GM03348 (cell line): Measurements from ENCODE around the gene NAP1L4.
A peak's percentile ranks its signal among the peaks of the same experiment; 100 is the strongest.
"Not testable (repeated sequence)": the region's sequence is repeated elsewhere in the genome, so short reads cannot be mapped to it uniquely, and the experiment has no call there.

Source experiments
- DNase-seq: peaks from one replicate; pipeline ENCODE4 v3.0.0; 2012; ENCODE audit warnings: low spot score

NAP1L4 gene

GRCh38 chr11:2958251-2958650, 33.9 kb downstream of the NAP1L4 start:
- no peak for DNase-seq

DNA sequence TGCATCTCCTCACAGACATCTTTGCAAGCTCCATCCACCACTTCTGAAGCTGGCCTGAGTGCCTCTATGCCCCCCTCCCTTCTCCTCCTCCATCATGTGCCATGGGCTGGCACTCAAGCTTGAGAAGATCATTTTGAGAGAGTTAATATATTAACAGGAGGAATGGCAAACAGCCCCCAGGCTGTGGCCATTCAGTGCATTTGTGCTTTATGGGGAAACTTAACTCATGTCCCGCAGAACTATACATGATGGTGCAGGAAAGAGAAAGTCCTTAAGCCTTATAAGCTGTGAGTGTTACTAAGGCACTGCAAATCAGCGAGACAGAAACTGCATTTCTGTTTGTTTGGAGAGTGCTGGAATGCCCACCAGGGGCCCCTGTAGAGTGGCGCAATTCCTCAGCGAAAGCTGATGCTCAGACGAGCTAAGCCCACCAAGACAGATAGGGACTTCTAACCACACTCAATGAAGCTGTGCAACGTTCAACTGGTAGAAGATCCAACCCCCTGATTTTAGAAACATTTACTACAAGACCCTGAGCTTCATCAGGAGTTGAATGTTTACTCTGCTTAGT, 36.1 kb downstream of the NAP1L4 start:
- DNase-seq, result no peak

- no peak for DNase-seq
Measured at GRCh38 chr11:2954263-2954662, 37.9 kb downstream of the NAP1L4 start.

DNA sequence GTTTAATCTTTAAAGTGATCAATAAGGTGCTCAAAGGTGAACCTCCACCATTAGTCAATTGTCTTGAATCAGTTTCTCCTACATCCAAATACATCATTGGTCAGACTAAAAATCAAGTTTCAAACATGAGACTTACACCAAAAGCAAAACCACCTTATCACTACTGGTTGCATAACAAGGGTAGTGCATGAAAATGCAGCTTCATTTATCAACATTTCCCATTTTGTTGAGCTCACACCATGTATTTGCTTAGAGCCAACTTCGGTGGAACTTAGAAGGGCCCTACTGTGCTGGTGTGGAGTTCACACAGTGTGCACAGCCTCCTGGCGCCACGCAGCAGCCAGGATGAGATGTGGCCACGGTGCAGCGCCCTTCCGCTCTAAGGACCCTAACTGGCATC, 39.8 kb downstream of the NAP1L4 start:
- no peak for DNase-seq

- peak; percentile 71 for DNase-seq
Measured at GRCh38 chr11:2951231-2952110, 40.7 kb downstream of the NAP1L4 start.

GRCh38 chr11:2950825-2951224, 41.3 kb downstream of the NAP1L4 start:
- DNase-seq, result no peak

DNA sequence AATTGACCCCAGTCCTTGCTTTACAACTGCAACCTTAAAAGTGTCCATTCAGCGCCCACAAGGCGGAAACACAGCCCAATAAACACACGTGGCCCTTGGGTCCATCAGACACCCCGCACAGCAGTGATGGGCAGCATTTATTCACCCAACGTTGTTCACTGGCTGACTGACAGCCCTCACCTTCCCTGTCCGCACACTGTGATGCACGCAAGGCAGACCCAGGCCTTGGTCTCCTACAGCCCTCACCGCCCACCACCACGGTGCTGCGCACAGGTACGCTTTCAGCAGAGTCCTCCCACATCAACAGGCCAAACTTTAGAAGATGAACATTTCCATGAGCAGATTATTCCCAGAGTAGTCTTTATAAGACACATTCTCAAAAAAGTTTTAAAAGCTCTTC, 42.2 kb downstream of the NAP1L4 start:
- DNase-seq, result no peak

DNA sequence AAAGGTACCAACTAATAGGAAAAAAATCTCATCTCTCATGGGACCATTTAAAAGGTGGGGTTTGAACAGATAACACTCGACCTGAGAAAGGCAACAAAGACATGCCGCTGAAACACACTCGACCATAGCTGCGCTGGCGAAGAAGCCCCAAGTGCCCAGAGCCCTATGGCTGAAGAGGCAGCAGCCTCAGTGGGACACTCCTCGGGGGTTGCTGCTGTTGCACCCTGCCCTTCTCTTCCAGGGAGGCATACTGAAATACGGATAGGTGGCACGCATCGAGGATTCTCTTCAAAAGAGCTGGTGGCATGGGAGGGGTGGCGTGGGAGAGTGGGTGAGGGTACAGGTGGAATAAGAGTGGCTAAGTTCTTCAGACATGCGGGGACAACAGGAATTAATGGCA, 44.4 kb downstream of the NAP1L4 start:
- no peak for DNase-seq

DNA sequence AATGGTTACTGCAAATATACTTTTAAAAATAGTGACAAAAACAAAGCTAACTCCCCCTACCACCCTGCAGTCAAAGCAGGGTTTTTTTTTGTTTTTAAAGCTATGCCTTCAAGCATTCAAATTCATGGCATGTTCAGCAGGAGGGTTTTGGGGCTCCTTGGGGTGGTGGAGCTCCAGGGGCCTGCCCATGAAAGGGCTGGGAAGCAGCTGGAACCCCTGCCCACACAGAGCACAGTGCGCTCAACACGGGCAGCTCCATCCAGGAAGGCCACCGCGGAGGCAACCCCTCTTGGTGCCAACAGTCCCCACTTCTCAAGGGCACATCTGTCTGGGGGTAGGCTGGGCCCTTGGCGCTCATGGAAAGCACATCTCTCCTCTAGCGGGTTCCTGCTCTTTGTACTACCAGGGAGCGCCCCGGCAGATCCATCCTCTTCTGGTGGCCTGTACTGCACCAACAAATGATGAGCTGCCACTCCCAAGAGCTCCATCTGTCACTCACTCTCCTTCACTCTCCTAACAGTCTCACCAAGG, 46.3 kb downstream of the NAP1L4 start:
- DNase-seq, result no peak

- peak; percentile 95 for DNase-seq
Measured at GRCh38 chr11:2945031-2945756, 46.9 kb downstream of the NAP1L4 start.

DNA sequence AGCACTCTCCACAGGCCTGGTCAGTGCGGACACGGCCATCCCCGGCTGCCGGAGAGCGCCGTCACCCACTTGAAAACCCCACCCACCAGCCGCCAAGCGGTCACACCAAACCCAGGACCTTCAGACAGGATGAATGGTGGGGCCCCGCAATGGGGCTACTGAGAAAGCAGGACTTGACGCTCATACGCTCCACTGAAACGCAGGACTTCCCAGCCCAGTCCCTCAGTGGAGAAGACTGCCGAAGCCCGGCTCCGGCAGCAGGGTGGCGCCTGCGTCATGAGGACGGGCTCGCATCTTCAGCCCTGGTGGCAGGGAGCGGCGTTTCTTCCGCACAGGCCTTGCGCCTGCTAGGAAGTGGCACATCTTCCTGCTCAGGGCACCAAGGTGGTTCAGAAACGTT, 47.6 kb downstream of the NAP1L4 start:
- no peak for DNase-seq

- DNase-seq, result no peak
Measured at GRCh38 chr11:2943711-2944118, 48.4 kb downstream of the NAP1L4 start.

GRCh38 chr11:2942872-2943710, 49.0 kb downstream of the NAP1L4 start:
- DNase-seq, result no peak

- DNase-seq, result no peak
Measured at GRCh38 chr11:2942447-2942846, 49.7 kb downstream of the NAP1L4 start.

- no peak for DNase-seq
Measured at GRCh38 chr11:2940921-2941821, 51.0 kb downstream of the NAP1L4 start.

GRCh38 chr11:2940147-2940920, 51.8 kb downstream of the NAP1L4 start:
- DNase-seq, result peak; percentile 57

DNA sequence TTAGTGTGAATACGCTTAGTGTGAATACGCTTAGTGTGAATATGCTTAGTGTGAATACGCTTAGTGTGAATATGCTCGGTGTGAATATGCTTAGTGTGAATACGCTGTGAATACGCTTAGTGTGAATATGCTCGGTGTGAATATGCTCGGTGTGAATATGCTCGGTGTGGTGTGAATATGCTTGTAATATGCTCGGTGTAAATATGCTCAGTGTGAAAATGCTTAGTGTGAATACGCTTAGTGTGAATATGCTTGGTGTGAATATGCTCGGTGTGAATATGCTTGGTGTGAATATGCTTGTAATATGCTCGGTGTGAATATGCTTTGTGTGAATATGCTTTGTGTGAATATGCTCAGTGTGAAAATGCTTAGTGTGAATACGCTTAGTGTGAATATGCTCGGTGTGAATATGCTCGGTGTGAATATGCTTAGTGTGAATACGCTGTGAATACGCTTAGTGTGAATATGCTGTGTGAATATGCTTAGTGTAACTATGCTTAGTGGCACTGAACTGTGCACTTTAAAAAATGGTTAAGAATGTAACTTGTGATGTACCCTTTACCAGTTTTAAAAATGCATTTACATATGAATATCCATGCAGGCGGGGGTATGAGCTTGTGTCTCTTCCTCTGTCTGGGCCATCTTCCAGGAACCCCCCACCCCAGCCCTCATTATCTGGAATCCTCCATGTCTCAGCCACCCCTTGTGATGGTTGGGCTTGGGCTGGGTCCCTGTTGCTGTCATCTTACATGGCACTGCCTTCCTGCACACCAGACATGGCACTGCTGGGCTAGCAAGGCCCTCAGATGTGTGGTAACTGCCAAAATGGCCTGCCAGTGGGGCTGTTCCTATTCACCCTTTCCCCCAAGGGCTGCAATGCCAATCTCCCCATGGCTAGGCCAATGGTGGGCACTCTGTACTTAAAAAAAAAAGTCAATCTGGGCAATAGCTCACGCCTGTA, 53.4 kb downstream of the NAP1L4 start:
- not testable (repeated sequence) for DNase-seq

DNA sequence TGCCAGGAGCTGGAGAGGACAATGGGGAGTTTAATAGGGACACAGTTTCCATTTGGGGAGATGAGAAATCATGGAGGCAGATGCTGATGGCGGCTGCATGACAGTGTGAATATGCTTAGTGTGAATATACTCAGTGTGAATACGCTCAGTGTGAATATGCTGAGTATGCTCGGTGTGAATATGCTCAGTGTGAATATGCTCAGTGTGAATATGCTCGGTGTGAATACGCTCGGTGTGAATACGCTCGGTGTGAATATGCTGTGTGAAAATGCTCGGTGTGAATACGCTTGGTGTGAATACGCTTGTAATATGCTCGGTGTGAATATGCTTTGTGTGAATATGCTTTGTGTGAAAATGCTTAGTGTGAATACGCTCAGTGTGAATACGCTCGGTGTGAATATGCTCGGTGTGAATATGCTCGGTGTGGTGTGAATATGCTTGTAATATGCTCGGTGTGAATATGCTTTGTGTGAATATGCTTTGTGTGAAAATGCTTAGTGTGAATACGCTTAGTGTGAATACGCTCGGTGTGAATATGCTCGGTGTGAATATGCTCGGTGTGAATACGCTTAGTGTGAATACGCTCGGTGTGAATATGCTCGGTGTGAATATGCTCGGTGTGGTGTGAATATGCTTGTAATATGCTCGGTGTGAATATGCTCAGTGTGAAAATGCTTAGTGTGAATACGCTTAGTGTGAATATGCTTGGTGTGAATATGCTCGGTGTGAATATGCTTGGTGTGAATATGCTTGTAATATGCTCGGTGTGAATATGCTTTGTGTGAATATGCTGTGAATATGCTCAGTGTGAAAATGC, 54.3 kb downstream of the NAP1L4 start:
- not testable (repeated sequence) for DNase-seq
